NCI-H526 (cell line): Measurements from ENCODE around the gene SFRP2.
A peak's percentile ranks its signal among the peaks of the same experiment; 100 is the strongest.

Experiments
- DNase-seq, 2 experiments: peaks; one replicate each; lab custom pipeline; 2025; lab: John Stamatoyannopoulos, UW

The SFRP2 gene

DNA sequence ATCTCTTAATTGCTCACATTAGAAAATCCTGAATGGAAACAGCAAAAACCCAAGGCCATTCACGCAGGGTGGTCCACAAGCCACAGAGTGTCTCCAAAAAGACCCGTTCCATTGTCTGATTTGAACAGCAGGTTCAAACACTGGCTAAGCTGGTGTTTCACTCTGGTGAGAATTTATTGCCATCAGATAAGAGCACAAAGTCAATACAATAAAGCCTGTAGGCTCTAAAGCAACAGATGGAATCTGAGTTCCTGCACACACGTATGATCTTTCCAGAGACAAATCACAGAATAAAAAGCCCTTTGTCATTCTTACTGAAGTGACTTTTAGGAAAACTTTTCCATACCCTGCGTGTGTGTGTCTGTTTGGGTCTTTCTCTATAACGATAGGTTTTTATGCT, 5.1 kb upstream of the SFRP2 start:
- DNase-seq: peak in 1 of 2 experiments; percentile 36

GRCh38 chr4:153792618-153793247, 3.9 kb upstream of the SFRP2 start:
- no peak for DNase-seq

DNA sequence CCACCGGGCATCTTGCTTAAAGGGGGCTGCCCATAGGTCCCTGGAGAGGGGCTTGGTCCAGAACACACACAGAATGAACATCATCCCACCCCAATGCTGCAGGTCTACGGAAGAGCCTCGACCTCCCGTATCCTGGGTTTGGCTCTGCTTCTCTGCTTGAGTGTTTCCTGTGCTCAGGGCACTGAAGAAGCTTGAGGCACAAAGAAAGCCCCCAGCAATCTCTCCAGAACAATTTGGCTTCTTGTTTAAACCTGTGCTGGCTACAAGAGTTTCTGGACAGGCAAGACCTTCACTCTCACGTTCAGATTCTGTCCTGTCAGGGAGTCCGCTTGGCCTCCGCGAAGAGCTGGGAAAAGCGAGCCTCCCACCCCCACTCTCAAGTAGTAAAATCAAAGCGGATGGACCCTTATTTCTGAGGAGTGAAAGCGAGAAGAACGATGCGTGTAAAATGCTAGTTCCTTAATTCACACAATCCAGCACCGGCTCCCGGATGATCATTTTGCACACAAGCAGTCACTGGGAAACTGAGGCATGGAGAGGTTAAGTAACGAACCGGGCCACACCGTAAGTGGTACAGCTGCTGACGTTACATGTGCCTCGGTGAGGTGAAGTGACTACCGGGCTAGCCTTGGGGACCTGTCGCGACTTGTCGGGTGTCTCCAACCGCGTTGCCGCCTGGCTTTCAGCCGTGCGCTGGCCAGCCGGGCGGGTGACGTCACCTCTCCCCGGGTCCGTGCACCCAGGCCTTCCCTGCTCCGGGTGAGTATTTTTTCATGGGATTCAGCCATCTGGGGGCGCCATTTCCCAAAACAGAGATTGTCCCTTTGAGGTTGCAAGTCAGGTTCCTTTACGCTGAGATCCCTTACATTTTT, 3.1 kb upstream of the SFRP2 start:
- DNase-seq: peak in 1 of 2 experiments; percentile 71

DNA sequence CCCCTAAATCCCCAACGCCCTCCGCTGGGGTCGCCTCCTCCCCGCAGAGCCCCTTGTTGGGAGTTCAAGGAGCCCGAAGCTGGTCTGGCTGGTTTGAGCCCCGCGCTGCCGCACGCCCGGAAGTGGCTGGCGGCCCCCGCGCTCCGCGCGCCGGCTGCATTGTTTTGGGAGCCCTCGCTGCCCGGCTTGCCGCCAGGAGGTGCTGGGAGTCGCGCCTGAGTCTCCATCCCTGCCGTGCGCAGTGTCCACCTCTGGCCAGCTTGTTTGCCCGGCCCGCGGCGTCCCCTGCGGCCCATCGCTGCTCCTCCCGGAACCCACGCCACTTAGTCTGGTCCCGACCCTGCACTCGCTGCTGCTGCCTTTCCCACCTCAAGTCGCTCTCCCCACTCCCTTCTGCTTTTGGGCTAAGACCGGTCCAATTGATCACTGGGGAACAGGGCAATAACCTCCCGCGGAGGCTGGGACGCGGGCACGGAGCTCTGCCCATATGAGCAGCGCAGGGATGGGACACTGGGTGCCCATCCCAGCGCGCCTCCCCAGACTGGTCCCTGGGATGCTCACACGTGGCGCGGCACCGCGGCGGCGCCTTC, 2.2 kb upstream of the SFRP2 start:
- DNase-seq: peak in 1 of 2 experiments; percentile 52

DNA sequence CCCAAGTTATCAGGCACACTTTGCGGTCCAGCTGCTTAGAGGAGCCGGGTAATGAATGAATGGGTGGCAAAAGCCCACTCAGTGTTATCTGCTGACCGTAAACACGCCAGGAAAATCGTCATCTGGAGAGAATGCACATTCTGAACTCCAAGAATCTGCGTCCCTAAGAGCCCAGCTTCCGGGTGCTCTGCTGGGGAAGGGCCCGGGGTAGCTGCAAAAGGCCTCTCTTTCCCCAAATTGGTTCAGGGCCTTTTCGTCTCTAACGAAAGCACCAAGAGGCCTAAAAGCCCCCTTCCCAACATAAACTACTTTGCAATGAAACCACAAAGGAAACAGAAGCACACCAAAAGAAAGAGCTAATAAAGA, 1.6 kb upstream of the SFRP2 start:
- DNase-seq: no peak

GRCh38 chr4:153789741-153790499, 1.0 kb upstream of the SFRP2 start:
- peak in 1 of 2 experiments; percentile 26 for DNase-seq

- no peak for DNase-seq
Observed at GRCh38 chr4:153788051-153788412, 851 bp downstream of the SFRP2 start.

- peak in 1 of 2 experiments; percentile 11 for DNase-seq
Observed at GRCh38 chr4:153787575-153787974, 1.3 kb downstream of the SFRP2 start.

DNA sequence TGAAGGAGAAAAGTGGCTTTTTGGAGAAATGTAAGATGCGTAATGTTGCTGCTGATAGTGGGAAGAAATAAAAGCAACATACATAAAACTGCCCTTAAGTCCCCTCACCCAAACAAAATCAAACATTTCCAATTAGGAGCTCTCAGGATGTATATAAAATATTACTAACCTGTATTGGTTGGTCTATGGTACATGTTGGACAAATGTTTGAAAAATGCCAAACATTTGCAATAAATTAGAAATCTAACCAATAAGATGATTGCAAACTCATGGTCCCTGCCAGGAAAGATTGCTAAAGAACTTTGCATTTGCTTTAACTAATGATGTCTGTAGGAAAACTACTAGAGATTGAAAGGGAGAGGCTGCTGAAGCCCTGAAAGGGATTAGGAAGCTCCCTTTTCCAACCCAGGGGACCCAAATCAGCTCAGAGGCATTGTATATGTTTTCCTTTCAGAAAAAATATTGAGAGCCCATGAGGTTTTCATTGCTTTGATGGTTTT, 1.8 kb downstream of the SFRP2 start:
- DNase-seq: no peak

GRCh38 chr4:153785910-153786721, 2.8 kb downstream of the SFRP2 start:
- peak in 1 of 2 experiments; percentile 47 for DNase-seq

- no peak for DNase-seq
Observed at GRCh38 chr4:153784166-153784699, 4.7 kb downstream of the SFRP2 start.

GRCh38 chr4:153782581-153782980, 6.3 kb downstream of the SFRP2 start:
- no peak for DNase-seq

DNA sequence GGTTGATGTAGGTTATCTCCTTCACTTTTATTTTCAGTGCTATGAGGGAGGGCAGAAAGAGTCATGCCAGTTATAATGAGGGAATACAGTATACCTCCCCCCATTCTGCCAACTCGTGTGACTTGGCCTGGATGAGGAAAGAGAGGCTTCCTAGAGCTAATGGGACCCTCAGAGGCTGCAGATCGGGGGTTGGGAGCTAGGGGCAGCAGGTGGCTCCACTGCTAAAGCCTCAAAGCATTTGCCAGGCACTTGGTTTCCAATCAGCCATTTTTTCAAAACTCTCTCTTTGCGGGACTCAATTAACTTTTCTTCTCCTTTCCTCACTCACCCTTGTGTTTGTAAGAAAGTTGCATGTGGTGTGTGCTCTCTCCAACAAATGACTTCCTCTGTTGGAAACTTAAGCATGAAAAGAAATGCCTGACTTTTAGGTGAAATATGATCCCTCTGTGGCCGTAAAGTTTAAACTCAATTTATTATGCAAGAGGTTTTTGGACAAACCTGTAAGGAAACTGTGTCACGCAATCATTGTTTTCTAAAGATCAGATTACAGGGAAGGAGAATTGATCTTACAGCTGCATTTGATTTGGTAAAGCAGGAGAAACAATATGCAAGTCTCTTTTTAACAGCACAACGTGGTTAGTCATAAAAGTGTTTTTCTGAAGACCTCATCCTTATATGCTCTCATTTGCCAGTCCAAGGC, 7.0 kb downstream of the SFRP2 start:
- no peak for DNase-seq

DNA sequence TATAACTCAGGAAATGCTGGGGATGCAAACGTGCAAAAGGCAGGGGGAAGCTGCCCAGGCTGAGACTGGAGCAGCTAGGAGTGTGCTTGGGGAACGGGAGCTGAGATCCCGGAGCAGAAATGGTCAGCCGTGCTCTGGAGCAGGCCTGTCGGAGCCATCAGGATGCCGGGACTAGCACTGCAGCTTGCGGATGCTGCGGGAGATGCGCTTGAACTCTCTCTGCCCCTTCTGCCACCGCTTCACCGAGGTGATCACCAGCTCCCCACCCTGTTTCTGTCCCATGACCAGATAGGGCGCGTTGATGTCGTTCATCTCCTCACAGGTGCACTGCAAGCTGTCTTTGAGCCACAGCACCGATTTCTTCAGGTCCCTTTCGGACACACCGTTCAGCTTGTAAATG, 7.6 kb downstream of the SFRP2 start:
- peak in 1 of 2 experiments; percentile 17 for DNase-seq

- DNase-seq: no peak
Observed at GRCh38 chr4:153780876-153781275, 8.0 kb downstream of the SFRP2 start.

DNA sequence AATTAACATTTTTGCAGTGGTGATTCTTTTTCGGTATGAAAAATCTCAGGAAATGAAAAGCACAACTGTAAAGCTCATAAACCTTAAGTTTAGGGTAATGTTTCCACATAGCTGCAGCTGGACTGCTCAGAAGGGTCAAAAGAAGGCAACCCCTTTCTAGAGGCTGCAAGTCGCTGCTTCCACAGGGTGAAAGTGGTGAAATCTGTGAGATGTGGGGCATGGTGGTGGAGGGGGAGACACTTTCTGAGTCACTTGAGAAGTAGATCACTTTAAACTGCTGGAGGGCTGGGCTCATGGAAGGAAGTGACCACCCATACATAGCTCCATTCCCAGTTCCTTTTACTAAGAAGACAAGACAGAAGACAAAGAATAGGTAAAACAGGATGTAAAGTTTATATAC, 8.7 kb downstream of the SFRP2 start:
- DNase-seq: no peak

- DNase-seq: no peak
Observed at GRCh38 chr4:153778383-153778782, 10.5 kb downstream of the SFRP2 start.

DNA sequence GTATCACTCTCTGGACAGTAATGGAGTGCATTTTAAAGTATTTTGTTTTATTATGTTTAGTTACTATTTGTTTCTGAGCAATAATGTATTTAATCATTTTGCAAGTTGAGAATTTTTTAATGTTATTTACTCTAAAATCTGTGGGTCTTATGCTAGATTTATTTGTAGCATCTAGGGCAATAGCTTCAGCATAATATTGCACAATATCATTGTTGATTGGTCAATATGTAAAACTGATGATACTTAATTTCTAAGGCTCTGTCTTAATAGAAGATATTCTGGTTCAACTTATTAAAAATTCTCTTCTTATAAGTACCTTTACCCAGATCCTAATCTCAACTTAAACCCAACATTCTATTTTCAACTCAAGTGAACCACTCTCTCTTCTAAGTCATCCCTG, 11.5 kb downstream of the SFRP2 start:
- no peak for DNase-seq

- DNase-seq: no peak
Observed at GRCh38 chr4:153776601-153777000, 12.3 kb downstream of the SFRP2 start.

- DNase-seq: no peak
Observed at GRCh38 chr4:153773236-153773690, 15.6 kb downstream of the SFRP2 start.
